ENCODE results near the gene ING4. TPM values are rescaled to one million over a fixed set of nuclear protein-coding genes. Genes with fewer than 3 reads are reported as not detected.
A peak's percentile ranks its signal among the peaks of the same experiment; 100 is the strongest.

Gene ING4
- total RNA-seq, 4 donors from 2014 or later, result 43.2 to 63.8 (median 54.3) TPM

- WGBS, 2 donors (ENCODE audit: low coverage in 1 of 2), result 63 to 77% methylated on average over 3 to 4 of the region's 4 CpGs
- Histone ChIP-seq H3K27me3 (peaks cover 47% of the 10 kb centered on the region), H3K9me3 (no peaks in the 10 kb centered on the region), H3K27ac (no peak overlapping the region), H3K36me3 (peaks cover 0 to 5% of the 10 kb centered on the region in 2 donors), H3K4me1 (peaks cover 0 to 15% (median 0%) of the 10 kb centered on the region in 3 donors), H3K4me3 (no peak overlapping the region)
- no peak for ATAC-seq
- TF ChIP-seq POLR2A (IDR thresholded peaks at IDR 0.05) (no peak), EP300 (IDR thresholded peaks at IDR 0.05) (no peak), POLR2AphosphoS5 (IDR thresholded peaks at IDR 0.05) (no peak), CTCF (IDR thresholded peaks at IDR 0.05) (no peak)
Observed at GRCh38 chr12:6693832-6694355, 31.0 kb upstream of the ING4 start.

- peaks cover 0 to 5% of the 10 kb centered on the region in 2 donors for H3K36me3 ChIP-seq
Observed at GRCh38 chr12:6692888-6693287, 30.0 kb upstream of the ING4 start.

GRCh38 chr12:6691473-6691872 lies 28.6 kb upstream of the ING4 start:
- TF ChIP-seq EP300 (IDR thresholded peaks at IDR 0.05) (no peak), POLR2AphosphoS5 (IDR thresholded peaks at IDR 0.05) (no peak), POLR2A (IDR thresholded peaks at IDR 0.05) (no peak), CTCF (IDR thresholded peaks at IDR 0.05) (no peak)
- peaks cover 7 to 36% (median 17%) of the 10 kb centered on the region in 3 donors for H3K4me1 ChIP-seq
- peaks cover 0 to 5% of the 10 kb centered on the region in 2 donors for H3K36me3 ChIP-seq
- H3K27ac ChIP-seq, result no peak overlapping the region
- peaks cover 23% of the 10 kb centered on the region for H3K27me3 ChIP-seq
- no peaks in the 10 kb centered on the region for H3K9me3 ChIP-seq
- H3K4me3 ChIP-seq, result no peak overlapping the region
- 67 to 68% methylated on average over 4 of the region's 4 CpGs for WGBS, 2 donors (ENCODE audit: low coverage in 1 of 2)
- ATAC-seq, result no peak

More at GRCh38 chr12:6692888-6693287, 30.0 kb upstream of the ING4 start:
- no peak for TF ChIP-seq POLR2A (IDR thresholded peaks at IDR 0.05)
- TF ChIP-seq CTCF (IDR thresholded peaks at IDR 0.05), result no peak
- TF ChIP-seq EP300 (IDR thresholded peaks at IDR 0.05), result no peak
- TF ChIP-seq POLR2AphosphoS5 (IDR thresholded peaks at IDR 0.05), result no peak
- Histone ChIP-seq H3K27ac (no peak overlapping the region), H3K9me3 (no peaks in the 10 kb centered on the region), H3K4me3 (no peak overlapping the region), H3K27me3 (peaks cover 37% of the 10 kb centered on the region), H3K4me1 (peaks cover 2 to 21% (median 6%) of the 10 kb centered on the region in 3 donors)
- no peak for ATAC-seq
- 56 to 67% methylated on average over 1 of the region's 2 CpGs for WGBS, 2 donors (ENCODE audit: low coverage in 1 of 2)

- 0% methylated on average over 10 to 25 of the region's 72 CpGs for WGBS, 2 donors (ENCODE audit: low coverage in 1 of 2)
- Histone ChIP-seq H3K36me3 (peaks cover 0 to 15% of the 10 kb centered on the region in 2 donors), H3K4me3 (peak within 1 kb of the TSS; percentile 80 to 84), H3K4me1 (peaks cover 7 to 55% (median 17%) of the 10 kb centered on the region in 3 donors), H3K9me3 (no peaks in the 10 kb centered on the region), H3K27ac (peak within 1 kb of the TSS; percentile 95 to 99 (median 99)), H3K27me3 (peaks cover under 1% of the 10 kb centered on the region)
- ATAC-seq, result peak; percentile 95
- peak; percentile 60 to 71 for TF ChIP-seq POLR2A (IDR thresholded peaks at IDR 0.05)
- TF ChIP-seq CTCF (IDR thresholded peaks at IDR 0.05), result peak in 3 of 4 experiments; percentile 11 to 66 (median 59)
- TF ChIP-seq EP300 (IDR thresholded peaks at IDR 0.05), result no peak
- TF ChIP-seq POLR2AphosphoS5 (IDR thresholded peaks at IDR 0.05), result peak; percentile 67
Observed at GRCh38 chr12:6688999-6689882, 26.3 kb upstream of the ING4 start, which contains the start of gene ZNF384. Gene ZNF384, minus strand, starts transcription at chr12:6689375. Its CDS starts 9,855 bp downstream, at chr12:6679520.
